Stimulated activated CD4-positive, alpha-beta T cell treated with anti-CD3 and anti-CD28 coated beads, Interleukin-12 subunit alpha, Interleukin-12 subunit beta, amount 100 ng/mL, for 48 hours (primary cell): Measurements from ENCODE around the gene HJURP.
A peak's percentile ranks its signal among the peaks of the same experiment; 100 is the strongest.
"Not testable (repeated sequence)": the region's sequence is repeated elsewhere in the genome, so short reads cannot be mapped to it uniquely, and the experiment has no call there.

Source experiments
- DNase-seq, 3 donors: peaks; one replicate each; pipeline ENCODE4 v3.0.0-alpha.2; 2020; ENCODE audit warnings: low read depth in 2 of 3, low spot score in 1 of 3

Gene HJURP, protein sequence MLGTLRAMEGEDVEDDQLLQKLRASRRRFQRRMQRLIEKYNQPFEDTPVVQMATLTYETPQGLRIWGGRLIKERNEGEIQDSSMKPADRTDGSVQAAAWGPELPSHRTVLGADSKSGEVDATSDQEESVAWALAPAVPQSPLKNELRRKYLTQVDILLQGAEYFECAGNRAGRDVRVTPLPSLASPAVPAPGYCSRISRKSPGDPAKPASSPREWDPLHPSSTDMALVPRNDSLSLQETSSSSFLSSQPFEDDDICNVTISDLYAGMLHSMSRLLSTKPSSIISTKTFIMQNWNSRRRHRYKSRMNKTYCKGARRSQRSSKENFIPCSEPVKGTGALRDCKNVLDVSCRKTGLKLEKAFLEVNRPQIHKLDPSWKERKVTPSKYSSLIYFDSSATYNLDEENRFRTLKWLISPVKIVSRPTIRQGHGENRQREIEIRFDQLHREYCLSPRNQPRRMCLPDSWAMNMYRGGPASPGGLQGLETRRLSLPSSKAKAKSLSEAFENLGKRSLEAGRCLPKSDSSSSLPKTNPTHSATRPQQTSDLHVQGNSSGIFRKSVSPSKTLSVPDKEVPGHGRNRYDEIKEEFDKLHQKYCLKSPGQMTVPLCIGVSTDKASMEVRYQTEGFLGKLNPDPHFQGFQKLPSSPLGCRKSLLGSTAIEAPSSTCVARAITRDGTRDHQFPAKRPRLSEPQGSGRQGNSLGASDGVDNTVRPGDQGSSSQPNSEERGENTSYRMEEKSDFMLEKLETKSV

GRCh38 chr2:233854241-233854981, at the start of gene HJURP:
Gene HJURP (minus strand): TSS chr2:233854535. CDS start chr2:233854500, 35 bp downstream.
- DNase-seq, result peak; percentile 84 to 89 (median 86)

DNA sequence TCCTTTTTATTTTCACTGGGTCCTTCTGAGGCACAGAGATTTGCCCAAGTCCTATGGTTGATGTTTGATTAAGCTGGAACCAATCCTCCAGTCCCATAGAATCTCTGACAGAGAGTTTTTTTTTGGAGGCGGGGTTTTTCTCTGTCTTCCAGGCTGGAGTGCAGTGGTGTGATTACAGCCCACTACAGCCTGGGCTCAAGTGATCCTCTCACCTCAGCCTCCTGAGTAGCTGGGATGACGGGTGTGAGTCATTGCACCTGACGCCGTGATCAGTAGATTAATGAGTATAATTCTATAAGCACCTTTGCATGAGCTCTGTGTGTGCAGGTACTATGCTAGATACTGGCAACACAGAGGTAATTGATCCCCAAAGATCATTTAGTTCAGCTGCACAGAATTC, 47.5 kb upstream of the HJURP start:
- no peak for DNase-seq

DNA sequence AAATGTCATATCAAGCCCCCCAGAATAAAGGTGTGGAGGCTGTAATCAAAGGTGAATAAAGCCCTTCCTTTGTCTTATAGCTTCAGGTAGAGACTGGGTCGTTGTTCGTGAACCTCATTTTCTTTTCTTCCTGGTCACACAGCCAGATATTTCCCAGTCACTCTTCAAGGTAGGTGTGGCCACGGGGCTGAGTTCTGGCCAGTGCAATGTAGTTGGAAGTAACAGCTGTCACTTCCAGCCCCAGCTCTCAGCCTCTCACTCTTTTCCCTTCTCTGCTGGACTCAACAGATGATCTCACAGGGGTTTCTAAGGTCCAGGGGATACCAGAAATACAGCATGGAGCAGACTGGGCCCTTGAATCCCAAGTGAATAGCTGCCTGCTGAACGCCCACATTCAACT, 47.0 kb upstream of the HJURP start:
- no peak for DNase-seq

- DNase-seq, result not testable (repeated sequence)
These were observed 41.9 kb upstream of the HJURP start for GRCh38 chr2:233896253-233896652.

- no peak for DNase-seq
These were observed 38.5 kb upstream of the HJURP start for GRCh38 chr2:233892793-233893192.

DNA sequence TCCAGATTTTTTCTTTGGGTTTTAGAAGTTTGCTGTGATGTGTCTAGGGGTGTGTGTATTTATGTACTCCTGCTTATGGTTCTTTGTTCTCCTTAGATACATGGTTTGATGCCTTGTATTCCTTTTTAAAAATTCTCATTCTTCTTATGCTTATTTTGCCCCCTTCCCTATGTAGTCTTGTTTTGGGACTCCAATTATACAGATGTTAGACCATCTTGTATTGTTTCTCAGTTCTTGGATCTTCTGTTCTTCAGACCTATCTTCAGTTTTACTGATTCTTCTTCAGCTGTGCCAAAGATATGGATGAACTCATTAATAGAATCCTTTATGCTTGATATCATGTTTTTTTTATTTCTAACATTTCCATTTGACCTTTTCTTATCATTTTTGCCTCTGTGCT, 28.0 kb upstream of the HJURP start:
- no peak for DNase-seq

GRCh38 chr2:233872125-233872524, 17.8 kb upstream of the HJURP start:
- not testable (repeated sequence) for DNase-seq

DNA sequence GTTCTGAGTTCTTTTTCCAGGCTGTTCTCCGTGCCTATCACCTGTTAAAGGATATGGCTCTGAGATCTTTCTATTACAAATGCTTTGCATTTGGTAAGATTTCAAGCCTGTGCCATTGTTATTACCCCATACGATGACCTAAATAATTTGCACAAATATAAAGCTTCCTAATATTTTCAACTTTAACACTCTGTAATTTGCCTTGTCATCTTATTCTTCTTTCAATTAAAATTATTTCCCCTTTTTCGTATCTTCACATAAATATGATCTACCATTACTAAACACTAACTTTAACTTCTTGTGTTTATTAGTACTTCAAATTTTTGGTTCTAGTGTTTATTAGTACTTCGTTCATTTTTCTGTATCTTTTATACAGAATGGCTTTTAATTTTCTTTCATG, 17.1 kb upstream of the HJURP start:
- no peak for DNase-seq

GRCh38 chr2:233867993-233868532, 13.7 kb upstream of the HJURP start, which contains the start of gene MSL3B:
Gene MSL3B (minus strand): TSS chr2:233868386.
- DNase-seq, result peak in 2 of 3 donors; percentile 13 to 42

DNA sequence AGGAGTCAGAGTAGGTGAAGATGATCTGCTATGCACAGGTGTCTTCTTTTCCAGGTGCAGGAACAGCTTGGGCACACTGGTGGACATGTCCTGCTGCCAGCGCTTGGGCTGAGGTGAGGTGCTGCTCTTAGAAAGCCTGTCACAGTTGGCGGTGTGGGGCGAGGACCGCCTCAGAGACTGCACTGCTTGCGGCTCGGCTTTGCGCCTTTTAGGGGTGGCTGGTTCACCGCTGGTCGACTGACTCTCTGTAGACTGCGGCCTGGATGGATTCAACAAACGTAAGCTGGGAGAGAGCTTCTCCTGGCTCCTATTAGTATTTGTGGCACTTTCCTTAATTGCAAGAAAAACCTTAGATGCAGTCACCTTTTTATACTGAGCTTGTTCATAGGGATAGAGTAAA, 12.1 kb upstream of the HJURP start:
- no peak for DNase-seq

DNA sequence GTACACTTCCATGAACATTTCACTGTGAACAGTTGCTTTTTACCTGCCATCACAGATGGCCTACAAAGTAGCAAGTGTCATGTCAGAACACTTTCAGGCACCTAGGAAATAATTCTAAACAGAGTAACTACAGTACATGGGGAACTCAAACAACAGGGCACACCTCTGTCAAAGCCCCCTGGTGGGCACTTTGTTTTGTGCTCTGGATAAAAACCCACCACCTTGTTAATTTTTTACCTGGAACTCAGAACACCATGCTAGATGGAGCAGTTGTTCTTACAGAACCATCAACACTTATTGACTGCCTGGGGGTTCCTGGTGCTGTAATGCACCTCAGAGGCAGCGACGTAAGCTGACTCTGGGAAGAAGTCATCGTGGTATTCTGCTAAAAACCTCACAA, 11.5 kb upstream of the HJURP start:
- no peak for DNase-seq

GRCh38 chr2:233862261-233862768, 8.0 kb upstream of the HJURP start:
- DNase-seq, result no peak

DNA sequence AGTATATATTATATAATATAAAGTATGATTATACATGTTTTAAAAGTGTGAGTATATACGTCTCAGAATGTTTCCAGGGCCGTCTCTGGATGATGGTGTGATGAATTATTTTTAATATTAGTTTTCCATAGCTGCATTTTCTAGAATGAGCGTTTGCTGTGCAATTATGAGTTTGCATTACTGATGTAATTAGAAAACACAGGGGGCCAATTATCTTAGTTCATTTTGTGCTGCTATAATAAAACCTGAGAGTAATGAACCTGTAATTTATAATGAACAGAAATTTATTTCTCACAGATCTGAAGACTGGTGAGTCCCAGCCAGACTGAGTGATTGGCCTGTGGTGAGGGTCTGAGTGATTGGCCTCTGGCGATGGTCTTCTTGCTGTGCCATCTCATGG, 4.0 kb upstream of the HJURP start:
- no peak for DNase-seq

DNA sequence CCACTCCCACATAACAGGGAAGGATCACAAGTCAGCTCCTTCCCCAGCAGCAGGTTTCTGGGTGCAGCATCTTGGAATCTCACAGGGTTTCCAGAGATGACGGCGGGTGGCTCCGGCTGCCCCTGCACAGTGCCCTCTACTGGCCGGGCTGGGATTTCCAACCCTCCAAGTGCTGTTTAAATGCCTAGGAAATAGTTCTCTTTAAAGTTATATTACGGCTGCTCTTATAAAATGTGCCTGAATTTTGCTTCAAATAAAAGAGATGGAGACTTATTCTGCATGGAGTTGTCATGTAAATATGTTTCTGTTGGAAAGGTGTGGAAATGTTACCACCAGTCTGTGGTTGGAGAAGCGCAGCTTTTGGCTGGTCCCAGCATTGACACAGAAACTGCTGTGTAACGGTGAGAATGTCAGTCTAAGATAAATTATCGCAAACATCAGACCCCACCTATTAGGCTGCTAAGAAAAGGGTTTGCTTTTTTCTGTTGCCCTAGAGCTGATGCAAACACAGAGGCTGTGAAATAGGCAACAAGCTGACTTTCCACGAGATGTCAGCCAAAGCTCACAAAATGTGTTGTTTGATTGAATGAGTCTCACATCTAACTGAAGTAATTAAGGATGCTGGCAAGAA, 3.3 kb upstream of the HJURP start:
- DNase-seq, result peak; percentile 33 to 55 (median 49)

GRCh38 chr2:233856184-233856583, 1.8 kb upstream of the HJURP start:
- no peak for DNase-seq

- DNase-seq, result no peak
These were observed 1.0 kb upstream of the HJURP start for GRCh38 chr2:233855345-233855744.

DNA sequence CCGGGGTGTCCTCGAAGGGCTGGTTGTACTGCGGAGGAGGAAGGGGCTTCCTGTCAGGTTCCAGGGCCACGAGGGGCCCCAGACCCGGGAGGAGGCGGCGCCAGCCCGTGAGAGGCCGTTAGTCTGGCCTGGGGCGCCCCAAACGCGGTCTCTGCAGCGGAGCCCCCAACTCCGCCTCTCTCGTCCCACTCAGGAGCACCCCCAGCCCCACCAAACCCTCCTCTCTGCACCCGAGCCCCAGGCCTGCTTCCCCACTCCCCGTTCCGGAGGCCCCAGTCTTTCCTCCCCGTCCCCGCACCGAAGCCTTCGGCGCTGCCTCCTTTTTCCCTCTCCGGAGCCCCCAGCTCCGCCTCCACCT, 473 bp downstream of the HJURP start:
- no peak for DNase-seq

- no peak for DNase-seq
These were observed 982 bp downstream of the HJURP start for GRCh38 chr2:233853353-233853752.

DNA sequence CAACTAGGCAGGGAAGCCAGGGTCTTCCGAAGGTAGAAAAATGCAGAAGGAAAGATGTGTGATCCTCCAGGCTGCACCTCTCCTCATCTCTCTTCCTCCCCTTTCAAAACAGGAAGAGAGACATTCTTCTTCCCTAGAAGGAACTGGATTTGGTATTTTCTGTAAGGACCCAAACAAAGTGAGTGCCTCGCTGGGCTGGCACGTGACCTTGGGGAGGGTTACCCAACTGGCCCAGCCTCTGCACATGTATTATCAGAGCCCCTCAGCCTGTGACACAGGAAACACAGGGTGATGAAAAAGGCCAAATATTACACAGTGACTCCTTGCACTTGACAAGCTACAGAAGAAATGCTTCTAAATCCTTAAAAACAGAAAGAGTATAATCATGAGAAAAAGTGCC, 2.3 kb downstream of the HJURP start:
- DNase-seq, result no peak

DNA sequence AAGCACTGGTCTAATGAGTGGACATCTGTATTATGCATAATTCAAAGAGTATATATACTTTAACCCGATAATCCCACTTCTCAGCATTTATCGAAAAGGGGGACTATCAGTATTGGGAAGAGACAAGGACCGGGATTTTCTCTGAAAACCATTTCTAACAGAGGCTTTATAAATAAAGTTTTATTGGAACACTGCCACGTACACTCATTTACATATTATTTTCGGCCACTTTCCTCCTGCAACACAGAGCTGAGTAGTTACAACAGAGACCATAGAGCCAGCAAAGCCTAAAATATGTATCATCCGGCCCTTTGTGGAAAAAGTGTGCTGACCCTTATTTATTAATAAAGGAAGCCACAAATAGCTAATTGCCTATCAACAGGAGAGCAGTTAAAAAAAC, 3.2 kb downstream of the HJURP start:
- no peak for DNase-seq

- no peak for DNase-seq
These were observed 3.6 kb downstream of the HJURP start for GRCh38 chr2:233850745-233851144.
